ENCODE results near the gene MMP23B.

DNA sequence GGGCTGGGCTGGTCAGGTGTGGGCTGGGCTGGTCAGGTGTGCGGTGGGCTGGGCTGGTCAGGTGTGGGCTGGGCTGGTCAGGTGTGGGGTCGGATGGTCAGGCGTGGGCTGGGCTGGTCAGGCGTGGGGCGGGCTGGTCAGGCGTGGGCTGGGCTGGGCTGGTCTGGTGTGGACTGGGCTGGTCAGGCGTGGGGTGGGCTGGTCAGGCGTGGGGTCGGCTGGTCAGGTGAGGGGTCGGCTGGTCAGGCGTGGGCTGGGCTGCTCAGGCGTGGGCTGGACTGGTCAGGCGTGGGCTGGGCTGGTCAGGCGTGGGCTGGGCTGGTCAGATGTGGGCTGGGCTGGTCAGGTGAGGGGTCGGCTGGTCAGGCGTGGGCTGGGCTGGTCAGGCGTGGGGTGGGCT is 26.2 kb upstream of the MMP23B start:
- no peak for TF ChIP-seq POLR2A (IDR thresholded peaks at IDR 0.05)
- TF ChIP-seq, protein P1, sequence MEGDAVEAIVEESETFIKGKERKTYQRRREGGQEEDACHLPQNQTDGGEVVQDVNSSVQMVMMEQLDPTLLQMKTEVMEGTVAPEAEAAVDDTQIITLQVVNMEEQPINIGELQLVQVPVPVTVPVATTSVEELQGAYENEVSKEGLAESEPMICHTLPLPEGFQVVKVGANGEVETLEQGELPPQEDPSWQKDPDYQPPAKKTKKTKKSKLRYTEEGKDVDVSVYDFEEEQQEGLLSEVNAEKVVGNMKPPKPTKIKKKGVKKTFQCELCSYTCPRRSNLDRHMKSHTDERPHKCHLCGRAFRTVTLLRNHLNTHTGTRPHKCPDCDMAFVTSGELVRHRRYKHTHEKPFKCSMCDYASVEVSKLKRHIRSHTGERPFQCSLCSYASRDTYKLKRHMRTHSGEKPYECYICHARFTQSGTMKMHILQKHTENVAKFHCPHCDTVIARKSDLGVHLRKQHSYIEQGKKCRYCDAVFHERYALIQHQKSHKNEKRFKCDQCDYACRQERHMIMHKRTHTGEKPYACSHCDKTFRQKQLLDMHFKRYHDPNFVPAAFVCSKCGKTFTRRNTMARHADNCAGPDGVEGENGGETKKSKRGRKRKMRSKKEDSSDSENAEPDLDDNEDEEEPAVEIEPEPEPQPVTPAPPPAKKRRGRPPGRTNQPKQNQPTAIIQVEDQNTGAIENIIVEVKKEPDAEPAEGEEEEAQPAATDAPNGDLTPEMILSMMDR (IDR thresholded peaks at IDR 0.05 in 4 of 5, conservative IDR thresholded peaks at IDR 0.05 in 1 of 5), result no peak

Data from gastrocnemius medialis (tissue), 4 donors.